A673 (cell line): ENCODE results near the gene TMEM233.

ENCODE experiments used
- CTCF ChIP-seq: fragments of 300-800, 200-600 bp; sonication (generic); conservative IDR thresholded peaks from 2 replicates; pipeline ENCODE4 v1.5.1; 2017; ENCODE audit warnings: low read depth, mild to moderate bottlenecking, antibody characterized with exemption, low read length, moderate library complexity, mixed read lengths
- EZH2 ChIP-seq: fragments of 200-600 bp; sonication (generic); IDR thresholded peaks from 2 replicates; pipeline ENCODE4 v1.6.1; 2017; ENCODE audit warnings: borderline replicate concordance, low read depth, mild to moderate bottlenecking, mixed read lengths, antibody characterized with exemption, low read length; ENCODE audit not compliant: poor library complexity, severe bottlenecking

DNA sequence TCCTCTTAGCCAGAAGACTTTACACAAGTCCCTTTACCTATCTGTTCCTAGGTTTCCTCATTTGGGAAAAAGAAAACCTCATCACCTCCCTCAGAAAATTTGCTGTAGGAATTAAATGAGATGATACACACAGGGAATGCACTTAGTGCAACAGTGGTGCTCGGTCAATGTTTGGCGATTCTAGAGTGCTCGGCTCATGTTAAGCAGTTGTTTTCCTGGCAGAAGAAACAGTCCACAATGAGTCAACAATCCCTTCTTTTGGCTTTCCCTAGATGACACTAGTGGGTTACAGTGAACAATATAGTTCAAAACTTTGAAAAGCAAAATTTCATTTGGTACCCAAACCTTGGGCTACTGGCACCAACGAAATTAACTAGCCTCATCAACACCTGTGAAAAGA lies 3.9 kb upstream of the TMEM233 start:
- TF ChIP-seq CTCF, result no peak
- TF ChIP-seq EZH2, result no peak
